Muscle of back (tissue), 11 donors: ENCODE data around the gene LRFN2. TPM values are rescaled to one million over a fixed set of nuclear protein-coding genes. Genes with fewer than 3 reads are reported as not detected.

Experiments used
- DNase-seq, 3 donors: peaks; one replicate each; pipeline versions ENCODE4 v3.0.0 to v3.0.0-alpha.2; 2013
- polyA plus RNA-seq, 10 donors: library from polyadenylated mRNA; unstranded; fragments of 120-200 nt; gene quantifications; one replicate each; pipeline ENCODE4 v1.2.1, GENCODE V29; 2013; ENCODE audit not compliant: insufficient read length in 10 of 10

LRFN2 gene
- polyA plus RNA-seq, 10 donors = 0.07 to 0.14 (median 0.09) TPM; not detected in 2

DNA sequence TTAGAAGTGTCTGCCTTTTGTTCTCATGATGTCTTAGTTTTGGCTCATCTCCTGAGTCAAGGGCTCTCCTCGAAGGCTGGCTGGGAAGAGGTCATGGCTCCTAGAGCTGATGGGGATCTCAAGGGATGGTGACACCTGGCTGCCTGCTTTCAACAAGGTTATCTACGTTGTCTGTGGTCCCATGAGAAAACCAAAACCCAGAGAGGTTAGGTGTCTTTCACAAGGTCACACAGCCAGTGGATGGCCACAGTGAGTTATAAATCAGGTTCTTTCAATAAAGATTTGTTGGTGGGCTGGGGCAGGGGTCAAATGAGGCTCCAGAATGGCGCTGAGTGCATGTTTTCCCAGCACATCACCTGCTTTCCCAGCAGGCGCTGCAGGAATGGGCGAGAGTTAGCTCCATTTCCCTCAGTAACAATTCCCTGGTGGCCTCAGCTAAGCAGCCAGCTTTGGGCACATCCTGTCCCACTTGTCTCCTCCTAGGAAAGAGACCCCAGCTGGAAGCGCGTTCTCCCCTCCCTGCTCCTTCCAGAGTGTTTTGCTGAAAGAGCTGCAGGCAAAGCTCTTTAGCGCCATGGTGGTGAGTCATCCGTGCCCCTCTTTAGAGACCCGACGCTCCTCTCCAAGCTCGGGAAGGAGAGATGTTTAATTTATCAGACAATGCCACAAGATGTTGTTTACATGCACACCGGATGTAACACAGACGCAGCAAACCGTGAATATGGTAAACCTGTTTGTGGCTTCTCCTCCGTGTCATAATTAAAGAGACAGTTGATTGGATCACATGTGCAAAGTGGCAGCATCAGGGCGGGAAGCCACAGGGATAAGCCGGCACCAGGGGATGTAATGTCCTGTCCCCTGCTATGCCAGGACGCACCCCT lies 109.7 kb downstream of the LRFN2 start:
- DNase-seq = no peak

GRCh38 chr6:40476673-40477072 lies 110.5 kb downstream of the LRFN2 start:
- no peak for DNase-seq

DNA sequence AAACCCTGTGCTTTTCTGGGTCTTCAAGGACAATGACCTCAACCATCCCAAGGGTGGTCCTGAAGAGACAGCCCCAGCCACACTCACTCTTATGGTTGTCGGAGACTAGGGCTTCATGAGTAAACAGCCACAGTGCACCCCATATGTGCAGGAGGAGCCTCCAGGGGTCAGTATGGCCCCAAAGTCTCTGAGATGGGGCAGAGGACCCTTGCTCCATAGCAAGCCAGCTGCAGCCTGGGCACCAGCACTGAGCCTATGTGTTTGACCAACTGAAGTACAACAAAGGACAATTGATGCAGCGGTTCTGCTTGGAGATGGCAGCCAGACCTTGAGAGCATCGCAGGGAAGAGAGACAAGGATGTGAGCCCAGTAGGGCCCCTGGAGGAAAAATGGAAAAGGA lies 112.2 kb downstream of the LRFN2 start:
- DNase-seq = no peak

- no peak for DNase-seq
Observed at GRCh38 chr6:40473026-40473425, 114.1 kb downstream of the LRFN2 start.

DNA sequence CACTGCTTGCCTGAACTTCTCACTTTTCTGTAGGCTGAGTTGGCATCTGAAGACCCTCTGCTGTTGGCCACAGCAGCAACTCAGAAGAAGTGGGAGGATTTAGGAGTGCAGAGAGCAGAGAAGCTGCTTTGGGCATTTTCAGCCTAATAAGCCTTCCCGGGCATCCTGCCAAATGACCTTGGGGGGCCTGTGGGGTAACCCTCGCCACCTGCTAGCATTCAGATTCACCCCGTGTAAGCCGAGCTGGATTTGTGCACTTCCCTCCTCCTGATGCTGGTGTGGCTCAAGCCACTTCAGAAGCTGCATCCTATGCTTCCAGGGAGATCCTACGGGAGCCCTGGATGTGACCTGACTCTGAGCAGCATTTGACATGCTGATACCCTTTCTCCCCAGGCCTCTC lies 114.8 kb downstream of the LRFN2 start:
- no peak for DNase-seq

DNA sequence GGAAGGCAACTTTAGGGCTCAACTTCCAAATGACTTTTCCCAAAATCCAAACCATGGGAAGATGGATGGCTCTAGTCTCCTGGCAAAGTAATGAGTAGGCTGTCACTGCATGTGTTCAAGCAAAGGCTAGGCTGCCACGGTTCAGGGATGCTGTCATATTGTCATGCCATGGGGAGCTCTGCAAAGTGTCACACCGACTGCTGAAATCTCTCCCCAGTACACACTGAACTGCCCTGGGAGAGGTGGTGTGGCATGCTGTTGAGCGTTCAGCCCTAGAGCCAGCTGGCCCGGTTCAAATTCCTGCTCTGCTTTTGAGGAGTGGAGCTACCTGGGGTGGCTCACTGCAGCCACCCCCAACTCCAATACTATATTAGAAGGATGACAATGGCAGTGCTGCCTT lies 115.9 kb downstream of the LRFN2 start:
- DNase-seq = no peak

DNA sequence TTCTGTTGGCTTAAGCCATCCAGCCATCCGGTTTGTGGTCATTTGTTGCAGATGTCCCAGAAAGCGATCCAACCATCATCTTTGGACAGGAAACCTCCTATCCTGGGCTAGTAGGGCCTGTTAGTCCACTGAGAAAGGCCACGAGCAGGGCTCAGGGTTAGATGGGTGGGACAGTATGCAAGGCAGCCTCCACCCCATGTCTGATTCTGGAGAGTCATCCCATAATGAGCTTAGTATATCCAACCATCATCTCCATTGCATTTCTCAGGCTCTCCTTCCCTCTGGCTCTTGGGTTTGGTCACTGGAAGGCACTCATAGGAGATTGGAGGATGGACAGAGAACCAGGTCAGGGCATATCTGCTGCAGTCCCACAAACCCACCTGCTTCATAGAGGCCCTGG lies 117.8 kb downstream of the LRFN2 start:
- DNase-seq = no peak

DNA sequence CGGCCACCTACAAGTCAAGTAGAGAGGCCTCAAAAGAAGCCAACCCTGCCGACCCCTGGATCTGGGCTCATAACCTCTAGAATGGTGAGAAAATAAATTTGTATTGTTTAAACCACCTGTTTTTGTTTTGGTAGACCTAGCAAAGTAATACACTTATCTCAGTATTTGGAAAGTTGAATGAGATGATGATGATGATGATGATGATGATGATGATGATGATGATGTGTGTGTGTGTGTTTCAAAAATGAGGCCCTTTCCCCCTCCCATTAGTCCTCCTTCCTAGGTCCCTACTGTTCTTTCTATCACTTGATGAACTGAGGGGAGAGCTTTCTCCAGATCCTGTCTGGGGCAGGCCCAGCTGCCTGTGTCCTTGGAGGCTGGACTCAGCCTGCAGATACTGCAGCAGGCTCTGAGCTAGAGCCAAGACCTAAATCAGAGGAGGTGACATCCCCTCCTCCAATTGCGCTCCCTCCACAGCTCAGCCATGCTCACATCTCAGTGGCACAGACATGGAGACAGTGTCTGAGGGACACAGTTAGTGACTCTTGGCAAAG lies 120.1 kb downstream of the LRFN2 start:
- no peak for DNase-seq

DNA sequence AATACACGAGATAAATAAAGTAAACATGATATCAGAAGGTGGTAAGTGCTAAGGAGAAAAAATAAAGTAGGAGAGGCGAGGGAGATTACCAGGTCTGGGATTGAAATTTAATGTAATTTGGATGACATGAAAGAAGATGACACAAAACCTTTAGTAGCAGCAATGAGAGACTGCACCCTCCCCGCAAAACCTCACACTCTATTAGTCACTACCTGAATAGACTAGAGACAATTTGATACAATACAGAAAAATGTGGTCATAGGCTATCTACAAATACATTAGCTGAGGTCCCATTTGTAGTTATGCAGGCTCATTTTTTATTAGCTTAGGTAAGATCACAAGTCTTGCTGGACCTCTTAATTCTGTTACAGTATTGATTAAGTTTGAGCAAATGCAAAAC lies 125.5 kb downstream of the LRFN2 start:
- no peak for DNase-seq

DNA sequence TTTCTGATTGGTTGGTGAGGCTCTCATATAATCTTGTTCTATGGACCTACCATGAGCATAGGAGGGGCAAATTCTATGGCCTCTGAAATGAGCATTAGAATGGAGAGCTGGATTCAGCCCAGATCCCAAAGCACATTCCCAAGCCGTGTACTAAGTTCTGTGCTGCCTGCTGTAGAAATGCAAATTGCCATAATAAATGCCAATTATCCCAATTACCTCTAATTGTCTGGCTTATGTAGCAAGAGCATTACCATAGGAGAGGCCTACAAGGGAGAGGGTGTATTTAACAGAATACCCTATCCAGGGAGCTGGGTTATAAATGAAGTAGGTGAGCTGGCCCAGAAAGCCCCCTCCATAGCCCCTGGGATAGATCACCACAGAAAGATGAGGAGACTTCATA lies 126.8 kb downstream of the LRFN2 start:
- no peak for DNase-seq

DNA sequence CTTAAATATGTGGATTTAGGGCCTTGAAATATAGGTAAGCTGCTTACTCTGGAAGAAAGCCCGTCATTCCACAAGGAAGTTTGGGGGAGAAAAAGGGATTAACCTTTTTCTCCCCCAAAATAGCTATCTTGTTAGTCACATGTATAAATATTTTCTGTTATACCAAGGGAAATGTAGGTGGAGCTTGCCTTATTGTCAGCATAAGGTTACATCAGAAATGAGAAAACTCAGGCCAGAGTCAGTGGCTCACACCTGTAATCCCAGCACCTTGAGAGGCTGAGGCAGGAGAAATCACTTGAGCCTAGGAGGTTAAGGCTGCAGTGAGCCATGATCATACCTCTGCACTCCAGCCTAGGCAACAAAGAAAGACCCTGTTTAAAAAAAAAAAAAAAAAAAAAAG lies 129.9 kb downstream of the LRFN2 start:
- DNase-seq = no peak

- DNase-seq = no peak
Observed at GRCh38 chr6:40456390-40457013, 130.7 kb downstream of the LRFN2 start.

GRCh38 chr6:40455686-40456389 lies 131.3 kb downstream of the LRFN2 start:
- no peak for DNase-seq

- DNase-seq = no peak
Observed at GRCh38 chr6:40450483-40450882, 136.7 kb downstream of the LRFN2 start.

DNA sequence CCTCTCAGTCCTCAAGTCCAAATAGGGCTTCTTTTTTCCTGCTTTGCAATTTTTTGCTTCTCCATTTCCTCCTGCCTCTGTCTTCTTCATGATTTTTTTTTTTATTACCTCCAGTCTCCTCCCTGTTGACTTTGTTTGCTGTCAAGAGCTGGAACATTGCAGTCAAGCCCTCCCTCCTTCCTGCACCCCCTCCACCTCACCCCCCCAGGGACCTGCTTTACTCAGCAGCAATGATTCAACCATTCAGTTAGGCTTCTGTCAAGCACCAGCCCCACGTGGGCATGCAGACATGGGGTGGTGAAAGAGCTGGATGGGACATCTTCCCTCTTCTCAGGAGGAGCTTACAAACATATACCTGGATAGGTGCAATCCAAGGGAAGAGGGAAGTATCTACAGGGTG lies 142.4 kb downstream of the LRFN2 start:
- no peak for DNase-seq

DNA sequence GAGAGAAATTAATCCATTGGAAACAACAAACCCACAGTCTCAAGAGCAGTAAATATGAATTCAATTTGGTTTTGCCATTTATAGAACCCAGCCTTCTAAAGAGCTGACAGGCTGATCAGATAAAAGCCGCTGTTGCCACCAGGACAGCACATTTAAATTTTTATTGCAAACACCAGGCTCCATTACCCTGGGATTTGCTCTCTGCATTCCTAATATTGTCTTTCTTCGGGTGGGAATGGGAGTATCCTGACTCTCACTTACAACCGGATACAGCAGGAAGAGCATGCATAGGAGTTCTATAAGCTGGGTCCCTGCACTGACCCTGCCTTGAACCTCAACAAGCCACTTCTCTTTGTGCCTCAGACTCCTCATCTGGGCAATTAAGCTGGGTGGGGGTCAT lies 142.9 kb downstream of the LRFN2 start:
- DNase-seq = no peak

- no peak for DNase-seq
Observed at GRCh38 chr6:40443842-40444241, 143.3 kb downstream of the LRFN2 start.

DNA sequence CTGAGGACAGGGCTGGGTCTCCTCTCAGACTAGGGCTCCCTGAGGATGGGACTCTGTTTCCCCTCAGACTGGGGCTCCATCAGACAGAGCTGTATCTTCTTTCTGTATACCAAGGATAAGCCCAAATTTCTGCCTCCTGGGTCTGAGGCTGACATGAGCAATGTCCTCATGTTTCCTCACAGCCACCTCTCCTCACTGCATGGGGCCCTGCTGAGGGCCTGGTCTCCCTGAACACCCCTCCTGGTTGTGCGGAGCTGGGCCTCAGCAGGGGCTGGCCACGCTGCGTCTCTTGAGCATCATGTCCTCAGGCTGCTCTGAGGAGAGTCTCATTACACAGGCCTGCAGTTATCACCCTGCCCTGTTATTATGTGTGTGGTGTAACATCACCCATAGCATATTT lies 144.6 kb downstream of the LRFN2 start:
- no peak for DNase-seq

GRCh38 chr6:40441150-40441549 lies 146.0 kb downstream of the LRFN2 start:
- DNase-seq = no peak

GRCh38 chr6:40440053-40440452 lies 147.1 kb downstream of the LRFN2 start:
- DNase-seq = no peak

- DNase-seq = no peak
Observed at GRCh38 chr6:40439026-40439800, 148.0 kb downstream of the LRFN2 start.
